ENCODE results near the gene PPM1B. TPM values are rescaled to one million over a fixed set of nuclear protein-coding genes. Genes with fewer than 3 reads are reported as not detected.

Gene PPM1B
- total and polyA plus RNA-seq, 10 of the 15 experiments (the other 5 are each of a cell fraction or from before 2014, with no cell fraction given) = 12.5 to 53.4 (median 33.7) TPM

DNA sequence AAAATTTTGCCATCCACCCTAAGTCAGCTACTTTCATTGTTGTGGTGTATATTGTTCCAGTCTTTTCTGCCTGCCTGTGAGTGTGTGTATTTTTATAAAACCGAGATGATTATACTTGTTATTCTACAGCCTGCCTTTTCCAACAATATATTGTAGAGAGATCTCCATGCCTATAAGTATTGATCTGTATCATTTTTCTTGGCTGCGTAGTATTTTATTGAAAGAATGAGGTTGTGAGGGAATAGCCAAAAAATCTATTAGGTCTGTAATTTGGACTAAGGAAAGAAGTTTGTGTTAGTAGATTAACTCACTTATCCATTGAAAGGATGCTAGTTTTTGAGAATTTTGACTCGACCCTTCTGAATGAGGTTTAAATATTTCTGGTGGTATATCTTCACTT, 34.9 kb downstream of the PPM1B start (continued):
- TF ChIP-seq, protein P1, sequence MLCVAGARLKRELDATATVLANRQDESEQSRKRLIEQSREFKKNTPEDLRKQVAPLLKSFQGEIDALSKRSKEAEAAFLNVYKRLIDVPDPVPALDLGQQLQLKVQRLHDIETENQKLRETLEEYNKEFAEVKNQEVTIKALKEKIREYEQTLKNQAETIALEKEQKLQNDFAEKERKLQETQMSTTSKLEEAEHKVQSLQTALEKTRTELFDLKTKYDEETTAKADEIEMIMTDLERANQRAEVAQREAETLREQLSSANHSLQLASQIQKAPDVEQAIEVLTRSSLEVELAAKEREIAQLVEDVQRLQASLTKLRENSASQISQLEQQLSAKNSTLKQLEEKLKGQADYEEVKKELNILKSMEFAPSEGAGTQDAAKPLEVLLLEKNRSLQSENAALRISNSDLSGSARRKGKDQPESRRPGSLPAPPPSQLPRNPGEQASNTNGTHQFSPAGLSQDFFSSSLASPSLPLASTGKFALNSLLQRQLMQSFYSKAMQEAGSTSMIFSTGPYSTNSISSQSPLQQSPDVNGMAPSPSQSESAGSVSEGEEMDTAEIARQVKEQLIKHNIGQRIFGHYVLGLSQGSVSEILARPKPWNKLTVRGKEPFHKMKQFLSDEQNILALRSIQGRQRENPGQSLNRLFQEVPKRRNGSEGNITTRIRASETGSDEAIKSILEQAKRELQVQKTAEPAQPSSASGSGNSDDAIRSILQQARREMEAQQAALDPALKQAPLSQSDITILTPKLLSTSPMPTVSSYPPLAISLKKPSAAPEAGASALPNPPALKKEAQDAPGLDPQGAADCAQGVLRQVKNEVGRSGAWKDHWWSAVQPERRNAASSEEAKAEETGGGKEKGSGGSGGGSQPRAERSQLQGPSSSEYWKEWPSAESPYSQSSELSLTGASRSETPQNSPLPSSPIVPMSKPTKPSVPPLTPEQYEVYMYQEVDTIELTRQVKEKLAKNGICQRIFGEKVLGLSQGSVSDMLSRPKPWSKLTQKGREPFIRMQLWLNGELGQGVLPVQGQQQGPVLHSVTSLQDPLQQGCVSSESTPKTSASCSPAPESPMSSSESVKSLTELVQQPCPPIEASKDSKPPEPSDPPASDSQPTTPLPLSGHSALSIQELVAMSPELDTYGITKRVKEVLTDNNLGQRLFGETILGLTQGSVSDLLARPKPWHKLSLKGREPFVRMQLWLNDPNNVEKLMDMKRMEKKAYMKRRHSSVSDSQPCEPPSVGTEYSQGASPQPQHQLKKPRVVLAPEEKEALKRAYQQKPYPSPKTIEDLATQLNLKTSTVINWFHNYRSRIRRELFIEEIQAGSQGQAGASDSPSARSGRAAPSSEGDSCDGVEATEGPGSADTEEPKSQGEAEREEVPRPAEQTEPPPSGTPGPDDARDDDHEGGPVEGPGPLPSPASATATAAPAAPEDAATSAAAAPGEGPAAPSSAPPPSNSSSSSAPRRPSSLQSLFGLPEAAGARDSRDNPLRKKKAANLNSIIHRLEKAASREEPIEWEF (IDR thresholded peaks at IDR 0.05; ENCODE audit: insufficient replicate concordance, low read depth, low read length) = no peak
- no peak for TF ChIP-seq EGR1 (IDR thresholded peaks at IDR 0.05; ENCODE audit: borderline replicate concordance in 1 of 2, low read depth in 2 of 2, low read length in 2 of 2)
- TF ChIP-seq, protein P2, sequence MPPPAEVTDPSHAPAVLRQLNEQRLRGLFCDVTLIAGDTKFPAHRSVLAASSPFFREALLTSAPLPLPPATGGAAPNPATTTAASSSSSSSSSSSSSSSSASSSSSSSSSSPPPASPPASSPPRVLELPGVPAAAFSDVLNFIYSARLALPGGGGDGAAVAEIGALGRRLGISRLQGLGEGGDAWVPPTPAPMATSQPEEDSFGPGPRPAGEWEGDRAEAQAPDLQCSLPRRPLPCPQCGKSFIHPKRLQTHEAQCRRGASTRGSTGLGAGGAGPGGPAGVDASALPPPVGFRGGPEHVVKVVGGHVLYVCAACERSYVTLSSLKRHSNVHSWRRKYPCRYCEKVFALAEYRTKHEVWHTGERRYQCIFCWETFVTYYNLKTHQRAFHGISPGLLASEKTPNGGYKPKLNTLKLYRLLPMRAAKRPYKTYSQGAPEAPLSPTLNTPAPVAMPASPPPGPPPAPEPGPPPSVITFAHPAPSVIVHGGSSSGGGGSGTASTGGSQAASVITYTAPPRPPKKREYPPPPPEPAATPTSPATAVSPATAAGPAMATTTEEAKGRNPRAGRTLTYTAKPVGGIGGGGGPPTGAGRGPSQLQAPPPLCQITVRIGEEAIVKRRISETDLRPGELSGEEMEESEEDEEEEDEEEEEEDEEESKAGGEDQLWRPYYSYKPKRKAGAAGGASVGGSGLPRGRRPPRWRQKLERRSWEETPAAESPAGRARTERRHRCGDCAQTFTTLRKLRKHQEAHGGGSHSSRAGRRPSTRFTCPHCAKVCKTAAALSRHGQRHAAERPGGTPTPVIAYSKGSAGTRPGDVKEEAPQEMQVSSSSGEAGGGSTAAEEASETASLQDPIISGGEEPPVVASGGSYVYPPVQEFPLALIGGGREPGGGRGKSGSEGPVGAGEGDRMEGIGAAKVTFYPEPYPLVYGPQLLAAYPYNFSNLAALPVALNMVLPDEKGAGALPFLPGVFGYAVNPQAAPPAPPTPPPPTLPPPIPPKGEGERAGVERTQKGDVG (CRISPR knock-in tag; IDR thresholded peaks at IDR 0.05) = no peak
- TF ChIP-seq WRNIP1 (IDR thresholded peaks at IDR 0.05; ENCODE audit: borderline replicate concordance, low read depth, low read length) = no peak
- TF ChIP-seq, protein P3, sequence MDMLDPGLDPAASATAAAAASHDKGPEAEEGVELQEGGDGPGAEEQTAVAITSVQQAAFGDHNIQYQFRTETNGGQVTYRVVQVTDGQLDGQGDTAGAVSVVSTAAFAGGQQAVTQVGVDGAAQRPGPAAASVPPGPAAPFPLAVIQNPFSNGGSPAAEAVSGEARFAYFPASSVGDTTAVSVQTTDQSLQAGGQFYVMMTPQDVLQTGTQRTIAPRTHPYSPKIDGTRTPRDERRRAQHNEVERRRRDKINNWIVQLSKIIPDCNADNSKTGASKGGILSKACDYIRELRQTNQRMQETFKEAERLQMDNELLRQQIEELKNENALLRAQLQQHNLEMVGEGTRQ (IDR thresholded peaks at IDR 0.05; ENCODE audit: borderline replicate concordance, low read depth, low read length) = no peak
- TF ChIP-seq, protein P4, sequence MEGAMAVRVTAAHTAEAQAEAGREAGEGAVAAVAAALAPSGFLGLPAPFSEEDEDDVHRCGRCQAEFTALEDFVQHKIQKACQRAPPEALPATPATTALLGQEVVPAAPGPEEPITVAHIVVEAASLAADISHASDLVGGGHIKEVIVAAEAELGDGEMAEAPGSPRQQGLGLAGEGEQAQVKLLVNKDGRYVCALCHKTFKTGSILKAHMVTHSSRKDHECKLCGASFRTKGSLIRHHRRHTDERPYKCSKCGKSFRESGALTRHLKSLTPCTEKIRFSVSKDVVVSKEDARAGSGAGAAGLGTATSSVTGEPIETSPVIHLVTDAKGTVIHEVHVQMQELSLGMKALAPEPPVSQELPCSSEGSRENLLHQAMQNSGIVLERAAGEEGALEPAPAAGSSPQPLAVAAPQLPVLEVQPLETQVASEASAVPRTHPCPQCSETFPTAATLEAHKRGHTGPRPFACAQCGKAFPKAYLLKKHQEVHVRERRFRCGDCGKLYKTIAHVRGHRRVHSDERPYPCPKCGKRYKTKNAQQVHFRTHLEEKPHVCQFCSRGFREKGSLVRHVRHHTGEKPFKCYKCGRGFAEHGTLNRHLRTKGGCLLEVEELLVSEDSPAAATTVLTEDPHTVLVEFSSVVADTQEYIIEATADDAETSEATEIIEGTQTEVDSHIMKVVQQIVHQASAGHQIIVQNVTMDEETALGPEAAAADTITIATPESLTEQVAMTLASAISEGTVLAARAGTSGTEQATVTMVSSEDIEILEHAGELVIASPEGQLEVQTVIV (IDR thresholded peaks at IDR 0.05; ENCODE audit: borderline replicate concordance, partially characterized antibody) = no peak

All from GM12878 (cell line).